ENCODE measurements around the gene PCAT7. TPM values are rescaled to one million over a fixed set of nuclear protein-coding genes. Genes with fewer than 3 reads are reported as not detected.

The PCAT7 gene
- total RNA-seq (2012; rRNA removed) (not detected in 2 replicates), polyA plus RNA-seq (2012; rRNA removed) (not detected in 2 replicates), Bru-seq, nascent RNA (percentile 1 among the genes with signal in this experiment), BruChase-seq, experiment 1, labeled RNA remaining after a 6-hour chase (percentile 4 among the genes with signal in this experiment), BruChase-seq, experiment 2, labeled RNA remaining after a 2-hour chase (percentile 7 among the genes with signal in this experiment)
- polyA plus RNA-seq (2012; cell fraction: cytosol; rRNA removed), result not detected in 2 replicates
- polyA plus RNA-seq (2012; cell fraction: nucleus; rRNA removed; ENCODE audit: low replicate concordance), result not detected in 2 replicates
- long read RNA-seq, result 0 reads

- Histone ChIP-seq H4K8ac (ENCODE audit: low read depth in 2 of 2, low read length in 2 of 2) (no peak within 1 kb of the TSS), H3K36me3 (ENCODE audit: control insufficient read depth, insufficient read depth, low read length) (no peaks in the 10 kb centered on the region), H4K5ac (ENCODE audit: low read depth, low read length) (no peak within 1 kb of the TSS), H3K18ac (ENCODE audit: low read depth, low read length) (no peak within 1 kb of the TSS), H2AK5ac (ENCODE audit: low read depth, low read length) (no peak within 1 kb of the TSS), H3K4me1 (ENCODE audit: control insufficient read depth, insufficient read depth, low read length) (no peaks in the 10 kb centered on the region), H3K9ac (ENCODE audit: low read depth, low read length) (no peak within 1 kb of the TSS), H3K4ac (ENCODE audit: low read depth, low read length) (no peak within 1 kb of the TSS), H2AFZ (replicated peaks; ENCODE audit: low read length, poor library complexity) (no peak within 1 kb of the TSS), H3K79me1 (ENCODE audit: low read depth in 1 of 2, low read length in 2 of 2) (no peaks in the 10 kb centered on the region), H3K27ac (ENCODE audit: insufficient read depth, low read length) (no peak within 1 kb of the TSS), H2BK5ac (ENCODE audit: low read depth, low read length, poor library complexity, severe bottlenecking) (no peak within 1 kb of the TSS), H2AK9ac (replicated peaks; ENCODE audit: low read depth, low read length, poor library complexity) (no peak within 1 kb of the TSS), H3K56ac (ENCODE audit: extremely low read depth, insufficient read depth, low read length) (no peak within 1 kb of the TSS), H3K27me3 (ENCODE audit: control insufficient read depth, insufficient read depth, low read length) (no peaks in the 10 kb centered on the region), H3K4me3 (ENCODE audit: insufficient read depth, low read depth, low read length) (no peak within 1 kb of the TSS), H2BK120ac (ENCODE audit: low read depth, low read length) (no peak within 1 kb of the TSS), H3K14ac (replicated peaks; ENCODE audit: low read depth, low read length) (no peak within 1 kb of the TSS), H4K91ac (ENCODE audit: insufficient read depth, low read depth, low read length) (no peak within 1 kb of the TSS), H2BK15ac (ENCODE audit: low read depth, low read length) (no peak within 1 kb of the TSS), H3K9me1 (ENCODE audit: insufficient read depth, low read length) (no peaks in the 10 kb centered on the region), H4K20me1 (ENCODE audit: insufficient read depth, low read length) (no peaks in the 10 kb centered on the region), H3K4me2 (ENCODE audit: low read depth, low read length) (no peak within 1 kb of the TSS), H3K23ac (ENCODE audit: low read depth, low read length) (no peak within 1 kb of the TSS), H3K9me3 (ENCODE audit: control insufficient read depth, insufficient read depth, low read length) (no peaks in the 10 kb centered on the region), H2BK20ac (ENCODE audit: low read depth, low read length) (no peak within 1 kb of the TSS)
- ATAC-seq (ENCODE audit: low read depth) (no peak), DNase-seq (no peak)
- ChIA-PET CTCF (no interaction called here), POLR2A (ENCODE audit: unreplicated experiment) (no interaction called here)
- in situ Hi-C loops (cut with MboI; ENCODE audit: low sequenced_read_pairs), result no loop called here
- intact Hi-C loops (cut with micrococcal nuclease), result no loop called here
- WGBS, 2 experiments (ENCODE audit: extremely low coverage in 2 of 2, insufficient read length in 1 of 2), result 90% methylated on average over 14 of the region's 40 CpGs; no CpG with 5 or more reads in 1 of the 2 experiments
- dilution Hi-C loops (cut with HindIII; ENCODE audit: low sequenced_read_pairs, unreplicated experiment), result no loop called here
- no TSS peak for BruUV-seq (replicated peaks)
- TF ChIP-seq POLR2A (IDR thresholded peaks at IDR 0.05; ENCODE audit: low read depth, low read length) (no peak), CTCF (conservative IDR thresholded peaks at IDR 0.05; ENCODE audit: low read depth, low read length) (peak; percentile 19; the same call in 1 of the 2 replicates), RCOR1 (IDR thresholded peaks at IDR 0.05; ENCODE audit: insufficient replicate concordance, low read length) (no peak), ELK1 (IDR thresholded peaks at IDR 0.05; ENCODE audit: borderline replicate concordance, low read depth, low read length) (no peak), SMC3 (IDR thresholded peaks at IDR 0.05; ENCODE audit: low read depth, low read length) (no peak), RAD21 (IDR thresholded peaks at IDR 0.05; ENCODE audit: low read length) (peak; percentile 22; the same call in 1 of the 2 replicates), CHD1 (IDR thresholded peaks at IDR 0.05; ENCODE audit: low read depth, low read length) (no peak), NFE2L2 (IDR thresholded peaks at IDR 0.05; ENCODE audit: low read depth, low read length) (no peak)
Measured at GRCh38 chr9:94554439-94555331, at the start of gene PCAT7. Gene PCAT7, plus strand, starts transcription at chr9:94555083.

Measured in IMR-90 (cell line).